ENCODE results near the gene ST13.
"Not testable (repeated sequence)": the region's sequence is repeated elsewhere in the genome, so short reads cannot be mapped to it uniquely, and the experiment has no call there.

Gene ST13

DNA sequence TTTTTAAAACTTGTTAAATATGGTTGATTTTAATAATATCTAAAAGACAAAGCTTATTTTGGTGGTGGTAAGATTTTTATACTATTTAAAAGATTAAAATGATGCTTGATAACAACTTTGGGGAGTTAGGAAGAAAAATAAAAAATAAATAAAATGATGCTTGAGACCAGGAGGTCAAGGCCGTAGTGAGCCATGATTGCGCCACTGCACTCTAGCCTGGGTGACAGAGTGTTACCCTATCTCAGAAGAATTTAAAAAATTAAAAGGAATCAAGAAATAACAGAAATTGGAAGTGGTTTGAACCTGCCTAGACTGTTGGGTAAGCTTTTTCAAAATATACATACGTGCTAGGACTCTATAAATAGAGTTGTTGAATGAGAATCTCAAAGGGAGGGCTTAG is 17.6 kb upstream of the ST13 start:
- no peak overlapping the region for H3K4me3 ChIP-seq
- H3K4me2 ChIP-seq = no peak overlapping the region
- no peak for TF ChIP-seq Cebpa-rat (IDR thresholded peaks at IDR 0.05)
- no peaks in the 10 kb centered on the region for H3K27me3 ChIP-seq
- H4K20me1 ChIP-seq = no peaks in the 10 kb centered on the region
- no peak overlapping the region for H3K9ac ChIP-seq
- H3K4me1 ChIP-seq = no peaks in the 10 kb centered on the region
- no peak overlapping the region for H3K27ac ChIP-seq
- H3K36me3 ChIP-seq = peaks cover 38% of the 10 kb centered on the region
- H3K9me3 ChIP-seq = no peaks in the 10 kb centered on the region

DNA sequence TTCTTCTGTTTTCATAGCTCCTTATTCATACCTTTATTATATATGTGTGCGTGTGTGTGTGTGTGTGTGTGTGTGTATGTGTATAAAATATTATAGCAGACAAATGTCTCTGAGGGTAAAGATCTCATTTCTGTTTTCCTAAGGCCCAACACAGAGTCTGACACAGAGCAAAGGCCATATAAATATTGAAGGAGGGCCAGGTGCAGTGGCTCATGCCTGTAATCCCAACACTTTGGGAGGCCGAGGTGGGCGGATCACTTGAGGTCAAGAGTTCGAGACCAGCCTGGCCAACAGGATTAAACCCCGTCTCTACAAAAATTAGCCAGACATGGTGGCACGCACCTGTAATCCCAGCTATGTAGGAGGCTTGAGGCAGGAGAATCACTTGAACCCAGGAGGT is 11.9 kb upstream of the ST13 start:
- H3K9me3 ChIP-seq, H3K27ac ChIP-seq, H3K27me3 ChIP-seq: not testable (repeated sequence)

DNA sequence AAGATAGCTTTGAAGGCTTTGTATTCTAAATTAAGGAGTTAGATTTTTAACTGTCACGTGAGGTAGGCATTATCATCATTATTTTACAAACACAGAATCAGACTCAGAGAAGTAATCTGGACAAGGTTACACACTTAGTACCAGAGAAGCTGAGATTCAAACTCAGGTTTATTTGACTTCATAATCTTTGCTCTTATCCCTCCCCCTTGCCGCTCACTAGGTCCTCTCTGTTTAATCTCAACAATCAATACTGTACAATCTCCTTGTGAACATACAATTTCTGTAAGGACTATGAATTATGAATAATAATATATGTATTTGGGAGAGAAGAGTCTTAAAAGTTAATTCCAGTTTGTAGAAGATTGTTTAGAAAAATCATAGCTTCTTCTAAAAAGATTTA is 10.7 kb upstream of the ST13 start:
- TF ChIP-seq Cebpa-rat (IDR thresholded peaks at IDR 0.05) = no peak
- Histone ChIP-seq H3K9ac (no peak overlapping the region), H3K9me3 (no peaks in the 10 kb centered on the region), H3K4me2 (no peak overlapping the region), H3K4me1 (peaks cover 6% of the 10 kb centered on the region), H3K36me3 (peaks cover 26% of the 10 kb centered on the region), H3K27me3 (no peaks in the 10 kb centered on the region), H3K27ac (no peak overlapping the region), H4K20me1 (0 out of 2 replicates have a peak, but pooled peaks cover 8% of the 10 kb centered on the region), H3K4me3 (no peak overlapping the region)

More for the DNA sequence above, 11.9 kb upstream of the ST13 start:
- not testable (repeated sequence) for H3K4me2 ChIP-seq, H3K9ac ChIP-seq, H3K4me3 ChIP-seq, H4K20me1 ChIP-seq, H3K4me1 ChIP-seq
- H3K36me3 ChIP-seq = peaks cover 29% of the 10 kb centered on the region

DNA sequence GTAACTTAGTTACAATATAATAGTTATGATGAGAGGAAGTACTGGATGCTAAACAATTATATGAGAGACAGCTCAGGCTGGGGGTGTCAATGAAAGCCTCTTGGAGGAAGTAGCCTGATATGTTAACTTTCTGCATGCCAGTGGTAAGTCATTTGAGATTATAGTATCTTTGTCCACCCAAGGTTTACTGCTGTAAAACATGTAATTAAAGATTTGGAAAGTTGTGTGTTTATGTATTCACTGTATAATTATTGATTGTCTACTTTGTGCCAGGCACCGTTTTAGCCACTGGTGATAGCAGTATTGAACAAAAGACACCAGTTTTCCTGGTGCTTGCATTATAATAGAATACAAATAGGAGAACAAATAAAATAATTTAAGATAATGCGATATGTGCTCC is 6.1 kb upstream of the ST13 start:
- Histone ChIP-seq H3K4me2 (no peak overlapping the region), H4K20me1 (peaks cover 13% of the 10 kb centered on the region; the same call in 1 of the 2 replicates), H3K4me1 (peaks cover 23% of the 10 kb centered on the region), H3K36me3 (peaks cover 30% of the 10 kb centered on the region), H3K27me3 (no peaks in the 10 kb centered on the region), H3K27ac (no peak overlapping the region), H3K9ac (no peak overlapping the region), H3K4me3 (no peak overlapping the region), H3K9me3 (no peaks in the 10 kb centered on the region)
- no peak for TF ChIP-seq Cebpa-rat (IDR thresholded peaks at IDR 0.05)

DNA sequence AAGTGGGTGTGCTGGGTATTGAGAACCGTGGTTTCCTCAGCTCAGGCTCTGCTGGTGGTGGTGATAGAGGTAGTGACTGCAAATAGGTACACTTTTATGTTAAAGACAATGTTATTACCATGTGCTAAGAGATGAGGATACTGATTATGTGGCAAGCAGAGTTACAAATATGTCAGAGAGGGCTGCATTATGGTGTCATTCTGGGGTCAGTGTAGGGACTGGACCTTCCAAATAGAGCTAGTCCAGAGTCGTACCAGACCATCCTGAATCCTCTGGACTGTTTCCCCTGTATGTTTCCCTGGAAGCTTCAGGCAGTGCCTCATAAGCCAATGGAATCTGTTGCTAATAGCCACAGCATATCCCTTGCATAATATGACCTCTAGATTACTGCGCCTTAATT is 5.6 kb upstream of the ST13 start, which contains the start of gene DNAJB7:
TSS of gene DNAJB7 (minus strand) at position 101 of the 400 bp plus-strand sequence. CDS start 119 bp downstream, outside the sequence.
- no peak for TF ChIP-seq Cebpa-rat (IDR thresholded peaks at IDR 0.05)
- no peak within 1 kb of the TSS for H3K4me2 ChIP-seq
- no peaks in the 10 kb centered on the region for H3K9me3 ChIP-seq
- H3K27ac ChIP-seq = no peak within 1 kb of the TSS
- no peak within 1 kb of the TSS for H3K9ac ChIP-seq
- H3K4me1 ChIP-seq = peaks cover 24% of the 10 kb centered on the region
- no peaks in the 10 kb centered on the region for H3K27me3 ChIP-seq
- H3K4me3 ChIP-seq = no peak within 1 kb of the TSS
- peaks cover 30% of the 10 kb centered on the region for H3K36me3 ChIP-seq
- peaks cover 13% of the 10 kb centered on the region; the same call in 1 of the 2 replicates for H4K20me1 ChIP-seq

DNA sequence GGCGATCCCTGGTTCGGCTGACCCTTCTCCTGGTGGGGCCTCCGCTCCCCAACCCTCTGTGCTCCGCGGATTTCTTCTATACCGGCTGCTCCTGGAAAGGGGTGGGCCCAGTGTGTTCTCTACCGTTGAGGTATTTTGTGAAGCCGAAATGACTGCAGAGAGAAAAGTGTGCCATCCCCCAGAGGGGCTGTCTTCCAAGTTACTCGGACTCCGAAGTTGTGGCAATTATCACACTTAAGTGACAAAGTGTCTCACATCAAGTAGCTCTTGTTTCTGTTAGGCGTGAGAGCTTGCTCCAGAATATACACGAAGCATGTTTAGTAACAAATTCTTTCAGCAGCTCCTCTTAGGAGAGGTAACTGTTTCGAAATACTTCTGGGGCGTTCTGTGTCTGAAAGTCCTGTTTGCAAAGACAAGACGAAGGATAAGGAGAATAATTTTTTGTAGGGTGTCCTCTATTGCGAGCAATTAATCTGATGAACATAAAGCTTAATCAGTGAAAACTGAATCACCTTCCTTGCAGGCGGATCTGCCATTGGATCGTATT is 943 bp upstream of the ST13 start:
- H3K4me3 ChIP-seq = peak overlapping the region; percentile 84
- TF ChIP-seq Cebpa-rat (IDR thresholded peaks at IDR 0.05) = no peak
- no peaks in the 10 kb centered on the region for H3K27me3 ChIP-seq

DNA sequence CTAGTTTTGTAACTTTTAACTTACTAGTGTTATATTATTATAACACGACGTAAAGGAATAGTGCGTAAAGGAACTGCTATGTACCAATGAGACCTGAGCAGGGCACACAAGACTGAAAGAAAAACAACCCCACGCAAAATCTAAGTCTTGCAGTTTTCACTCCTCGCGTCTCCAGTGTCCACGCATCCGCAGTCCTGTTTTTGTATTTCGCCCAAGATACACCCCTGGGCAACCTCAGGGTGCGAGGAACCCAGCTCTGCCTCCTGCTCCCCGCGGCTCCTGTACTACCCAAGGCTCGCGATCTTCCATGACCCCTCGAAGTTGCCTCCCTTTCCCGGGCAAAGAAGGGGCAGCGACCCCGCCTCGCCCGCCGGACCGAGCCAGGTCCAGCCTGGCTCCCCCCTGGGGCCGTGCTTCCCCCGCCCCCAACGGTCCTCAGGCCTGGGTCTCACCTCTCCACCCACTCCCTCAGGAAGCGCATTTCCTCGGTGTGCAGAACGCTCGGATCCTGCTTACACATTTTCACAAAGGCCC is 393 bp downstream of the ST13 start:
- no peaks in the 10 kb centered on the region for H3K9me3 ChIP-seq
- no peaks in the 10 kb centered on the region for H3K27me3 ChIP-seq
- peaks cover 58% of the 10 kb centered on the region for H4K20me1 ChIP-seq
- H3K9ac ChIP-seq = peak overlapping the region; percentile 94
- H3K4me2 ChIP-seq = peak overlapping the region; percentile 91
- H3K36me3 ChIP-seq = peaks cover 12% of the 10 kb centered on the region
- peak overlapping the region; percentile 84 for H3K4me3 ChIP-seq
- H3K4me1 ChIP-seq = peaks cover 48% of the 10 kb centered on the region
- no peak for TF ChIP-seq Cebpa-rat (IDR thresholded peaks at IDR 0.05)
- H3K27ac ChIP-seq = peak overlapping the region; percentile 97

More for the DNA sequence above, 943 bp upstream of the ST13 start:
- H3K9me3 ChIP-seq = no peaks in the 10 kb centered on the region
- peaks cover 24% of the 10 kb centered on the region for H3K36me3 ChIP-seq
- H3K4me1 ChIP-seq = peaks cover 48% of the 10 kb centered on the region
- H3K9ac ChIP-seq = peak overlapping the region; percentile 94
- peak overlapping the region; percentile 91 for H3K4me2 ChIP-seq
- H3K27ac ChIP-seq = peak overlapping the region; percentile 97
- peaks cover 44% of the 10 kb centered on the region for H4K20me1 ChIP-seq

DNA sequence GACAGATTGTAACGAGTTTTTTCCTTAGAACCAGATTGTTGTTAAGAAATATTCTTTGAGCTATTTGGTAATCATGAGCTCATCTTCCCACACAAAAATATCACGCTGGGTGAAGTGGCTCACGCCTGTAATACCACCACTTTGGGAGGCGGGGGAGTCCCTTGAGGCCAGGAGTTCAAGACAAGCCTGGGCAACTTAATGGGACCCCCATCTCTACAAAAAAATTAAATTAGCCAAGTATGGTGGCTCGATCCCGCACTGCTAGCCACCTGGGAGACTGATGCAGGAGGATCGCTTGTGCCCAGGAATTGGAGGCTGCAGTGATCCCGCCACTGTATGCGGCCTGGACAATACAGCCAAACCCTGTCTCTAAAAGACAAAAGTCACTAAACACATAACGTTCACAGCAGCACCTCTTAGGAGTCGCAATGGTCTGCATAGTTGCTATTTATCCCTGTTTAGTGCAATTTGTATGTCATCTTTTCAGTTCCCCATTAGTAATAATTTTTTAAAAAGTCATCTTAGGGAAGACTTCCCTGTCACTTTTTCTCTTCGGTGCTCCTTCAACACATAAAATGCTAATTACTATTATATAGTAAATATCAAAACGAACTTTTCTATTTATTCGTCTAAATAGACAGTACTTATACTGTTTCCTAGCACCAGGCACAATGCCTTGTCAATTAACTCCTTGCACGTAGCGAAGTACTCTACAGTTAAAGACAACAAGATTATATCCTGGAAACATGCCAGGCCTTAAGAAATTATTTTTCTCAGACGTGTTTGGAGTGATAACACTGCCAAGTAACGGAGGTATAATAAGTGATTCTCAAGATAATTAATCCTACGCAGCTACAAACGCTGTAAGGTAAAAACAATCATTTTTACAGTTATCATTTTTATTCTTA is 1.1 kb downstream of the ST13 start:
- Histone ChIP-seq H4K20me1 (peaks cover 65% of the 10 kb centered on the region), H3K4me3 (peak overlapping the region; percentile 84), H3K27me3 (no peaks in the 10 kb centered on the region), H3K9me3 (no peaks in the 10 kb centered on the region), H3K4me2 (peak overlapping the region; percentile 91), H3K9ac (peak overlapping the region; percentile 94), H3K36me3 (peaks cover 11% of the 10 kb centered on the region), H3K4me1 (peaks cover 48% of the 10 kb centered on the region), H3K27ac (peak overlapping the region; percentile 97)
- TF ChIP-seq Cebpa-rat (IDR thresholded peaks at IDR 0.05) = no peak

DNA sequence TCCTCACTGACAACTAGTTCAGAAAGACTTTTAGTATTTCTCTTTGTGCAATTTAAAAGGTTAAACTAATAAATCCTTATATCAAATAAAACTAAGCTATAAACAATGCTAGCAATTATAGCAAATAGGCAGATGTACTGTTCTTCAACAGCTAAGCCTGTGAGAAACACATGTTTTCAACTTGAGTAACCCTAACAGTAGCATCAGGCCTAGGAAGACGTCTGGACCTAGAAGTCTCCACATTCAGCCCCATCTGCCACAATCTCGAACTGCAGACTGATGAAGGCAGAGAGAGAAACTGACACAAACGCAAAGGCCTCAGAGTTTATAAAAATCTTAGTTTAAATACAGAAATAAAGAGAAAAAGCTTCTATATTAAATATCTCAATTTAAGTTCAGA is 2.5 kb downstream of the ST13 start:
- Histone ChIP-seq H4K20me1 (peaks cover 73% of the 10 kb centered on the region), H3K27me3 (no peaks in the 10 kb centered on the region), H3K9me3 (no peaks in the 10 kb centered on the region), H3K4me1 (peaks cover 46% of the 10 kb centered on the region), H3K36me3 (peaks cover 19% of the 10 kb centered on the region), H3K4me2 (peak overlapping the region; percentile 91), H3K9ac (peak overlapping the region; percentile 94), H3K27ac (no peak overlapping the region), H3K4me3 (no peak overlapping the region)
- TF ChIP-seq Cebpa-rat (IDR thresholded peaks at IDR 0.05) = no peak

DNA sequence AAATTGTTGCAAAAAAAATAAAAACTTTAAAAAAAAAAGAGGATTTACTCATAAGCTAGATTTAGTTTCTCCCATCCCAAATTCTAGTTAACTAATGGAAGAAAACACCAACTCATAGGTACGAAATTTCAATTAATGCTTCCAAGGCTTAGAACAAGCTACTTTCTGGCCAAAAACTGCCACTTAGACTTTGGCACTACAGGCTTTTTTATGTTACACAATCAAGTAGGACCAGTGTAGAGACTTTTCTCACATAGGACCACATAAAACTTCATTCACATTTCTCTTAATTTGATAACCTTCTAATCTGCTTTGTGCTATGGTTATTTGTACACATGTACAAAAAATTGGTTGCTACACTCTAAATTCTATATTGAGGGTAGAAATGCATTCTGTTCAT is 3.1 kb downstream of the ST13 start:
- Histone ChIP-seq H3K9ac (no peak overlapping the region), H3K4me1 (peaks cover 39% of the 10 kb centered on the region), H3K27ac (no peak overlapping the region), H4K20me1 (peaks cover 79% of the 10 kb centered on the region), H3K4me2 (peak overlapping the region; percentile 91), H3K4me3 (no peak overlapping the region), H3K9me3 (no peaks in the 10 kb centered on the region), H3K27me3 (no peaks in the 10 kb centered on the region), H3K36me3 (peaks cover 25% of the 10 kb centered on the region)
- TF ChIP-seq Cebpa-rat (IDR thresholded peaks at IDR 0.05) = no peak

DNA sequence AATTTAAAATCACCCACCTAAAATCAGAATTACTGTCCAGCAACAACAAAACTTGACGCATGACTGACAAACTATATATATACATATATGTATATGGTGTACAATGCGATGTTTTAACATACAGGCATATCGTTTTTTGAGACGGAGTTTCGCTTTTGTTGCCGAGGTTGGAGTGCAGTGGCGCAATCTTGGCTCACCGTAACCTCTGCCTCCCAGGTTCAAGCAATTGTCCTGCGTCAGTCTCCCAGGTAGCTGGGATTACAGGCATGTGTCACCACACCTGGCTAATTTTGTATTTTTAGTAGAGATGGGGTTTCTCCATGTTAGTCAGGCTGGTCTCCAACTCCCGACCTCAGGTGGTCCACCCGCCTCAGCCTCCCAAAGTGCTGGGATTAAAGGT is 10.6 kb downstream of the ST13 start:
- H3K9me3 ChIP-seq, H3K4me2 ChIP-seq, H3K4me1 ChIP-seq, H3K4me3 ChIP-seq, H3K27ac ChIP-seq, H3K27me3 ChIP-seq, H3K9ac ChIP-seq: not testable (repeated sequence)
- H3K36me3 ChIP-seq = peaks cover 99% of the 10 kb centered on the region
- peaks cover 96% of the 10 kb centered on the region for H4K20me1 ChIP-seq

Data from BLaER1 (cell line).